OCI-LY1 (cell line): ENCODE data around the gene RAB5IF.
A peak's percentile ranks its signal among the peaks of the same experiment; 100 is the strongest.

Experiments
- CTCF ChIP-seq: fragments of 200-600 bp; sonication (generic), shearing (Covaris generic); IDR thresholded peaks from 2 replicates; pipeline ENCODE4 v1.5.1; 2017; ENCODE audit warnings: mild to moderate bottlenecking, antibody characterized with exemption, low read length, moderate library complexity, mixed read lengths
- EZH2 ChIP-seq: fragments of 200-600 bp; sonication (generic), shearing (Covaris generic); IDR thresholded peaks from 2 replicates; pipeline ENCODE4 v1.8.0; 2017; ENCODE audit warnings: borderline replicate concordance, mixed run types, mild to moderate bottlenecking, antibody characterized with exemption, low read length, moderate library complexity, mixed read lengths

- TF ChIP-seq CTCF (peak; percentile 8; the same call in 1 of the 2 replicates), EZH2 (no peak)
Observed at GRCh38 chr20:36571564-36572504, 33.7 kb upstream of the RAB5IF start.
